T-cell (primary cell): Measurements from ENCODE around the gene STK10. TPM values are rescaled to one million over a fixed set of nuclear protein-coding genes. Genes with fewer than 3 reads are reported as not detected.

ENCODE experiments used
- ATAC-seq, 4 experiments: fragments of 200-7000 bp in 3 of 4; fragments of 150-1000 bp in 1 of 4; cut with Tn5 transposase; replicated peaks in 1 of 4; 1 replicate in 3 of 4; 2 replicates in 1 of 4; pipeline ENCODE4 v1.10.0; 2021; ENCODE audit warnings: moderate library complexity in 3 of 4, mild to moderate bottlenecking in 2 of 4, moderate number of reproducible peaks in 1 of 4
- CTCF ChIA-PET, 2 donors: fragments of 300-600 bp; sonication (Branson Sonifier 250); formaldehyde crosslinking; loops; one replicate each; lab custom pipeline; 2022; ENCODE audit warnings: antibody characterized with exemption in 2 of 2; lab: Charles Lee
- POLR2A ChIA-PET, 2 donors: fragments of 300-600 bp; sonication (Branson Sonifier 250); formaldehyde crosslinking; loops; one replicate each; lab custom pipeline; 2022; ENCODE audit warnings: antibody characterized with exemption in 2 of 2; lab: Charles Lee
- DNase-seq, 35 experiments: peaks; one replicate each; pipeline versions ENCODE4 v3.0.0 to v3.0.0-alpha.2; 2013 to 2023
- H3K27ac ChIP-seq: one replicate; pipeline ENCODE4 v1.5.1; 2013; ENCODE audit warnings: low read length
- H3K27me3 ChIP-seq, 2 experiments: replicated peaks in 1 of 2; 1 replicate in 1 of 2; 2 replicates in 1 of 2; pipeline versions ENCODE4 v1.6.1 to v1.7.0; 2013; ENCODE audit warnings: low read length in 1 of 2, mixed read lengths in 1 of 2; ENCODE audit not compliant: control insufficient read depth in 2 of 2, insufficient read depth in 2 of 2; ENCODE audit errors: extremely low read depth in 1 of 2
- H3K36me3 ChIP-seq, 2 donors: 1 replicate in 1 of 2; 2 replicates in 1 of 2; pipeline versions ENCODE4 v1.6.1 to v1.7.0; 2013; ENCODE audit warnings: low read length in 1 of 2; ENCODE audit not compliant: control insufficient read depth in 2 of 2, insufficient read depth in 1 of 2; ENCODE audit errors: extremely low read depth in 1 of 2
- H3K4me1 ChIP-seq, 2 experiments: 1 replicate in 1 of 2; 2 replicates in 1 of 2; pipeline versions ENCODE4 v1.6.1 to v1.7.0; 2013; ENCODE audit warnings: low read length in 2 of 2, mixed read lengths in 1 of 2; ENCODE audit not compliant: insufficient read depth in 2 of 2, control insufficient read depth in 1 of 2; ENCODE audit errors: extremely low read depth in 1 of 2
- H3K4me3 ChIP-seq, 2 donors: 1 replicate in 1 of 2; 2 replicates in 1 of 2; pipeline versions ENCODE4 v1.5.1 to v1.7.0; 2013; ENCODE audit warnings: mild to moderate bottlenecking in 2 of 2, low read length in 1 of 2, moderate library complexity in 1 of 2; ENCODE audit not compliant: control insufficient read depth in 1 of 2; ENCODE audit errors: extremely low read depth in 1 of 2
- H3K9me3 ChIP-seq: 2 replicates; pipeline ENCODE4 v1.7.0; 2013
- H3K27ac Mint-ChIP-seq, 2 donors: one replicate each; pipeline ENCODE4 v1.8.0; 2020 to 2021; ENCODE audit warnings: mild to moderate bottlenecking in 2 of 2, mixed read lengths in 2 of 2
- H3K27me3 Mint-ChIP-seq, 2 donors: one replicate each; pipeline ENCODE4 v1.8.0; 2021 to 2022; ENCODE audit warnings: mixed read lengths in 2 of 2
- H3K36me3 Mint-ChIP-seq: one replicate; pipeline ENCODE4 v1.8.0; 2021; ENCODE audit warnings: mixed read lengths
- H3K4me1 Mint-ChIP-seq, 3 donors: one replicate each; pipeline ENCODE4 v1.8.0; 2020 to 2022; ENCODE audit warnings: mixed read lengths in 3 of 3, mild to moderate bottlenecking in 1 of 3
- H3K4me3 Mint-ChIP-seq, 3 donors: one replicate each; pipeline ENCODE4 v1.8.0; 2020 to 2022; ENCODE audit warnings: mild to moderate bottlenecking in 3 of 3, mixed read lengths in 3 of 3, moderate library complexity in 3 of 3
- H3K9me3 Mint-ChIP-seq, 3 donors: one replicate each; pipeline ENCODE4 v1.8.0; 2020 to 2022; ENCODE audit warnings: mixed read lengths in 3 of 3
- WGBS: methylation state at CpG from one replicate; pipeline ENCODE4 v1.1.5; 2013; ENCODE audit warnings: missing lambda C conversion rate; ENCODE audit not compliant: insufficient coverage; 5-methylcytosine and 5-hydroxymethylcytosine counted together
- total RNA-seq, 35 experiments: library from RNA in 6 of 35; stranded (reverse) in 6 of 35; fragments of 120-200 nt in 1 of 35; gene quantifications; one replicate each; pipeline versions ENCODE4 v1.2.1 to v1.2.4 and lab custom pipeline; 2013 to 2026

The STK10 gene
- total RNA-seq, 5 donors from 2014 or later (not counting 1 experiment from before 2014, with no cell fraction given): 305 to 437 (median 331) TPM

GRCh38 chr5:172005708-172006320 is 182.2 kb downstream of the STK10 start:
- H3K9me3 Mint-ChIP-seq: no peaks in the 10 kb centered on the region
- peak in 19 of 35 experiments; percentile 1 to 36 (median 6) for DNase-seq
- Histone ChIP-seq H3K27me3 (no peaks in the 10 kb centered on the region), H3K36me3 (no peaks in the 10 kb centered on the region), H3K27ac (peak overlapping the region; percentile 48), H3K4me1 (peaks cover 11 to 27% of the 10 kb centered on the region in 2 experiments), H3K9me3 (no peaks in the 10 kb centered on the region), H3K4me3 (peak overlapping the region; percentile 65 to 99)
- ATAC-seq: peak in 3 of 4 experiments; percentile 2 to 8 (median 6)
- CTCF ChIA-PET: interaction anchor here in 1 of 2 donors (0.6 to 3.7 kb wide), 11 partner anchors 9 to 1610 kb away, joined by 3 to 26 read pairs (median 6); partner anchors contain the start of genes STK10 and UBTD2
- H3K27me3 Mint-ChIP-seq: no peaks in the 10 kb centered on the region
- peaks cover 61 to 65% (median 61%) of the 10 kb centered on the region in 3 donors for H3K4me1 Mint-ChIP-seq
- H3K4me3 Mint-ChIP-seq: peak overlapping the region; percentile 96 to 98 (median 98)
- H3K36me3 Mint-ChIP-seq: no peaks in the 10 kb centered on the region
- peak overlapping the region; percentile 94 for H3K27ac Mint-ChIP-seq
- WGBS: 0% methylated on average over 20 of the region's 34 CpGs
- POLR2A ChIA-PET: interaction anchor here in 1 of 2 donors (0.5 to 1.2 kb wide), 5 partner anchors 8 to 587 kb away, joined by 3 to 6 read pairs (median 4); no protein-coding TSS in a partner anchor

GRCh38 chr5:172004824-172005237 is 183.2 kb downstream of the STK10 start:
- ChIA-PET POLR2A (interaction anchor here in 1 of 2 donors (0.6 kb wide), 1 partner anchor 46 kb away, joined by 3 read pairs; no protein-coding TSS in a partner anchor), CTCF (interaction anchor here (0.6 to 3.7 kb wide), 4 partner anchors 92 to 954 kb away, joined by 3 to 26 read pairs (median 4); partner anchors contain the start of gene STK10 (in 1 of the 2))
- peak overlapping the region; percentile 96 to 98 (median 98) for H3K4me3 Mint-ChIP-seq
- H3K36me3 Mint-ChIP-seq: peaks cover 7% of the 10 kb centered on the region
- H3K36me3 ChIP-seq: no peaks in the 10 kb centered on the region
- WGBS: no CpG with 5 or more reads among the region's 3 CpGs
- DNase-seq: peak in 2 of 35 experiments; percentile 4 to 21
- peaks cover 71 to 74% (median 71%) of the 10 kb centered on the region in 3 donors for H3K4me1 Mint-ChIP-seq
- no peaks in the 10 kb centered on the region for H3K9me3 ChIP-seq
- H3K27ac Mint-ChIP-seq: peak overlapping the region; percentile 94
- peak overlapping the region in 1 of 2 donors; percentile 65 for H3K4me3 ChIP-seq
- H3K27ac ChIP-seq: no peak overlapping the region
- H3K27me3 ChIP-seq: no peaks in the 10 kb centered on the region
- H3K27me3 Mint-ChIP-seq: no peaks in the 10 kb centered on the region
- ATAC-seq: no peak
- H3K9me3 Mint-ChIP-seq: no peaks in the 10 kb centered on the region
- H3K4me1 ChIP-seq: peaks cover 11 to 27% of the 10 kb centered on the region in 2 experiments

DNA sequence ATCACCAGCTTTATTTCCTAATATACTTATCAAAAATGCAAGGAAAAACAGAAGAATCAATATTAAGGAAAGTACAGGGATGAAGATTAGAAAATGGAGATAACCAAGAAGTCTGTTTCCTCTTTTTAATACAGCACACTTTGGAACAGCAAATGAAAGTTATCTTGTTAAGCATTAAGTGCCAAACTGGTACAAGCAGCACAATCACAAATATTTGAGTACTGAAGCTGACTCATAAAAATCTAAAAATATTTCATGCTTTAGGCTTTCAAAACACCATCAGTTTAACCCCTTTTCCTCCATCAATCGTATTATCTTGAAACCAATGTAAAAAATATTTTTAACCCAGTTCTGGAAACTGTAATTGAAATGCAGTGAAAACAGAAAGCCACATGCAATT is 184.3 kb downstream of the STK10 start:
- Mint-ChIP-seq H3K9me3 (no peaks in the 10 kb centered on the region), H3K27me3 (no peaks in the 10 kb centered on the region), H3K36me3 (peaks cover 7% of the 10 kb centered on the region), H3K4me3 (peak overlapping the region in 2 of 3 donors; percentile 21 to 29), H3K27ac (no peak overlapping the region), H3K4me1 (peaks cover 76 to 81% (median 80%) of the 10 kb centered on the region in 3 donors)
- no peak for DNase-seq
- no peak overlapping the region for H3K27ac ChIP-seq
- 100% methylated on average over 1 of the region's 1 CpG for WGBS
- H3K4me3 ChIP-seq: no peak overlapping the region
- no peaks in the 10 kb centered on the region for H3K9me3 ChIP-seq
- H3K4me1 ChIP-seq: peaks cover 11 to 27% of the 10 kb centered on the region in 2 experiments
- no peak for ATAC-seq
- no peaks in the 10 kb centered on the region for H3K36me3 ChIP-seq
- ChIA-PET POLR2A (no interaction called here), CTCF (interaction anchor here in 1 of 2 donors (0.6 to 1.1 kb wide), 3 partner anchors 8 to 92 kb away, joined by 3 to 4 read pairs (median 3); no protein-coding TSS in a partner anchor)
- no peaks in the 10 kb centered on the region for H3K27me3 ChIP-seq

DNA sequence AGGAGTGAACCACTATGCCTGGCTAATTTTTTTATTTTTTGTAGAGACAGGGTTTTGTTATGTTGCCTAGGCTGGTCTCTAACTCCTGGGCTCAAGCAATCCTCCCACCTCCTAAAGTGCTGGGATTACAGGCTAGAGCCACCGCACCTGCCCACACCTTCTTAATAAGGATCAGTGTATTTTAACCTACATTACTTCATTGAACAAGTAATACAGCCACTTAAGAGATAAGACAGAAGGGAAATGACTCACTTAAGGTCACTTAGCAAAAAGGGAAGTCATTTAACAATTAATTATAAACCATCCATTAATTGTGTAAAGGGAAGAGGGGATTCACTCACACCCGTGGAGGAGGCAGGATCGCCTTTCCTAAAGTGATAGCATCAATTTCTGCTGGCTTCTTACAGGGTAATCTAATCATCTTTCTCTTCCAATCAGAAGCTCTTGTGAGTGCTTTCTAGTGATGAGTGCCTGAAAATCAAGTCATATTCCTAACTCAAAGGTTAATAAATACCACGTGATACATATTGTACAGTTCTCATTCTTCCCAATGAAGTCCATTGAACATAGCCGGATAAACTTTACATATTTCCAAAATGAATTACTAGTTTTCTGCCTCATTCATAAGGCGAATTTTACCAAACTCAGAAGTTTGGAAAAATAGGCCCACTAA is 185.0 kb downstream of the STK10 start:
- ATAC-seq (no peak), DNase-seq (no peak)
- ChIA-PET POLR2A (no interaction called here), CTCF (interaction anchor here in 1 of 2 donors (0.6 to 1.1 kb wide), 3 partner anchors 9 to 91 kb away, joined by 3 to 4 read pairs (median 3); no protein-coding TSS in a partner anchor)
- Mint-ChIP-seq H3K9me3 (no peaks in the 10 kb centered on the region), H3K36me3 (peaks cover 7% of the 10 kb centered on the region), H3K4me1 (peaks cover 75 to 78% (median 77%) of the 10 kb centered on the region in 3 donors), H3K27me3 (no peaks in the 10 kb centered on the region), H3K27ac (no peak overlapping the region), H3K4me3 (peak overlapping the region in 1 of 3 donors; percentile 29)
- no CpG with 5 or more reads among the region's 6 CpGs for WGBS
- Histone ChIP-seq H3K27me3 (no peaks in the 10 kb centered on the region), H3K4me1 (peaks cover 11 to 27% of the 10 kb centered on the region in 2 experiments), H3K27ac (no peak overlapping the region), H3K36me3 (no peaks in the 10 kb centered on the region), H3K9me3 (no peaks in the 10 kb centered on the region), H3K4me3 (no peak overlapping the region)

DNA sequence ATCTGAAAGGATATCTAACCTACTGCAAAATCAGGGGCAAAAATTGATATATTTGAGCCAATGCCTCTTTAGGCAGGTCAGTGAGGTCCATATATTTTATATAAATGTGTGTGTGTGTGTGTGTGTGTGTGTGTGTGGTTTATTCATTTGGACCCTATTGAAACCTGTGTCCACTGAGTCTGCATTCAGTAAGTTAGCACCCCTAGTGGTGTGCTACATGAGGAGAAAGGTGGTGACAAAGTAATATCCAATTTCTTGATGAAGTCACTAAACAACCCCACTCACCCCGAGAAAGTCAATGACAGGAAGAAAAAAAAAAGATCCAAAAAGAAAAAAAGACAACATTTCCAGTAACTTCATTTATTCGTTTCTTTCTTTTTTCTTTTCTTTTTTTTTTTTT is 185.7 kb downstream of the STK10 start:
- no CpG with 5 or more reads among the region's 2 CpGs for WGBS
- Mint-ChIP-seq H3K4me1 (peaks cover 75 to 79% (median 77%) of the 10 kb centered on the region in 3 donors), H3K9me3 (no peaks in the 10 kb centered on the region), H3K4me3 (no peak overlapping the region), H3K27me3 (no peaks in the 10 kb centered on the region), H3K36me3 (peaks cover 10% of the 10 kb centered on the region), H3K27ac (no peak overlapping the region)
- peaks cover 6 to 20% of the 10 kb centered on the region in 2 experiments for H3K4me1 ChIP-seq
- POLR2A ChIA-PET: no interaction called here
- no peaks in the 10 kb centered on the region for H3K36me3 ChIP-seq
- no peaks in the 10 kb centered on the region for H3K27me3 ChIP-seq
- CTCF ChIA-PET: interaction anchor here in 1 of 2 donors (0.7 kb wide), 1 partner anchor 16 kb away, joined by 4 read pairs; no protein-coding TSS in a partner anchor
- DNase-seq: peak in 2 of 35 experiments; percentile 8 to 42
- ATAC-seq: no peak
- no peak overlapping the region for H3K4me3 ChIP-seq
- H3K27ac ChIP-seq: no peak overlapping the region
- H3K9me3 ChIP-seq: no peaks in the 10 kb centered on the region

DNA sequence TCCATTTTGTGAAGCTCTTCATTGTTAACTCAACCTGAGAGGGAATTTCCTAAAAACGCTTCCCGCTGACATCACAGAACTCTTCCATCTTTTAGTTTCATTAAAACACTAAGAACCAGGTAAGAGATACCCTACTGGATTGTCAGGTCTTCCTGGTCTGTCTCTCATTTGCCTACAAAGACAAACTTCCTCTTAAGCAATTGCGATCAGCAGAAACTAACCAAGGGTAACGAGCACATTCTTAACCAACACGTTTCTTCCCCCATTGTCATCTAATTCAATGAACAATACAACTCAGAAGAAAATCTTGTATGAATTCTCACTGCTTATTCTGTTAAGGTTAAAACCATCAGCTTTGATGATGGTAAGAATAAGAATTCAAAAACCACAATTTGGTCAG is 188.1 kb downstream of the STK10 start:
- ATAC-seq (no peak), DNase-seq (no peak)
- H3K4me3 ChIP-seq: no peak overlapping the region
- POLR2A ChIA-PET: no interaction called here
- H3K27ac Mint-ChIP-seq: no peak overlapping the region
- peaks cover 0 to 8% of the 10 kb centered on the region in 2 donors for H3K36me3 ChIP-seq
- H3K27me3 ChIP-seq: no peaks in the 10 kb centered on the region
- peaks cover 1 to 7% of the 10 kb centered on the region in 2 experiments for H3K4me1 ChIP-seq
- no peaks in the 10 kb centered on the region for H3K9me3 Mint-ChIP-seq
- H3K4me1 Mint-ChIP-seq: peaks cover 74 to 82% (median 80%) of the 10 kb centered on the region in 3 donors
- WGBS: 100% methylated on average over 2 of the region's 5 CpGs
- no peak overlapping the region for H3K27ac ChIP-seq
- H3K27me3 Mint-ChIP-seq: no peaks in the 10 kb centered on the region
- H3K9me3 ChIP-seq: no peaks in the 10 kb centered on the region
- CTCF ChIA-PET: interaction anchor here in 1 of 2 donors (1.1 kb wide), 1 partner anchor 15 kb away, joined by 3 read pairs; no protein-coding TSS in a partner anchor
- H3K4me3 Mint-ChIP-seq: no peak overlapping the region
- peaks cover 30% of the 10 kb centered on the region for H3K36me3 Mint-ChIP-seq
